GM12874 (cell line): ENCODE measurements around the gene PIK3R3.

Experiments
- TF ChIP-seq, protein P1 (sequence below): IDR thresholded peaks from 2 replicates; pipeline ENCODE4 v1.5.1; 2011; ENCODE audit warnings: low read depth, mild to moderate bottlenecking, control low read depth, low read length, moderate library complexity; ENCODE audit not compliant: insufficient read depth

The PIK3R3 gene

DNA sequence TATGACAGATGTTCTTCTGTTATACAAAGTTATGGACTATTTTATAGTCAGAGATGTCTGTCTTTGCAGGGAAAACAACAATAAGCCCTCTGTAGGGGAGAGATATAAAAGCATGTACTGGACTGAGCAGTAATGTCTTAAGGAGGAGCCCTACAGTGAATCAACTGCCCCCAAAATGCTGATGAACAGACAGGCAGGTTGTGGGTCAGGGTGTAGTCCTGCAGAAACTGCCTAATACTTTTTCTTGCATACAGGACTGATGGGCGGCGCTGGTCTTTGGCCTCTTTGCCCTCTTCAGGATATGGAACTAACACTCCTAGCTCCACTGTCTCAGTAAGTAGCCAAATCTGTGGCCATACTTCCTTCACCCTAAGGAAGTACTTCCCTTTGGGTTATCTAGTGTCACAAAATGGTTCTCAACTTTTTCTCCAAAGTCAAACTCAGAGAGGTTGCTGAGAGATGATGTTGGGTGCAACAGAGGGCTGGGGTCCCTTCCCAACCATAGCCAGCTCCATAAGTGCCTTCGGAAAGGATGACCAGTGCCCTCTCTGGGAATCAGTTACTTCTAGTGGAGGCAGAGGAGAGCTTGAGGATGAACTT, 129.8 kb downstream of the PIK3R3 start:
- TF ChIP-seq, protein P1, sequence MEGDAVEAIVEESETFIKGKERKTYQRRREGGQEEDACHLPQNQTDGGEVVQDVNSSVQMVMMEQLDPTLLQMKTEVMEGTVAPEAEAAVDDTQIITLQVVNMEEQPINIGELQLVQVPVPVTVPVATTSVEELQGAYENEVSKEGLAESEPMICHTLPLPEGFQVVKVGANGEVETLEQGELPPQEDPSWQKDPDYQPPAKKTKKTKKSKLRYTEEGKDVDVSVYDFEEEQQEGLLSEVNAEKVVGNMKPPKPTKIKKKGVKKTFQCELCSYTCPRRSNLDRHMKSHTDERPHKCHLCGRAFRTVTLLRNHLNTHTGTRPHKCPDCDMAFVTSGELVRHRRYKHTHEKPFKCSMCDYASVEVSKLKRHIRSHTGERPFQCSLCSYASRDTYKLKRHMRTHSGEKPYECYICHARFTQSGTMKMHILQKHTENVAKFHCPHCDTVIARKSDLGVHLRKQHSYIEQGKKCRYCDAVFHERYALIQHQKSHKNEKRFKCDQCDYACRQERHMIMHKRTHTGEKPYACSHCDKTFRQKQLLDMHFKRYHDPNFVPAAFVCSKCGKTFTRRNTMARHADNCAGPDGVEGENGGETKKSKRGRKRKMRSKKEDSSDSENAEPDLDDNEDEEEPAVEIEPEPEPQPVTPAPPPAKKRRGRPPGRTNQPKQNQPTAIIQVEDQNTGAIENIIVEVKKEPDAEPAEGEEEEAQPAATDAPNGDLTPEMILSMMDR, result no peak

DNA sequence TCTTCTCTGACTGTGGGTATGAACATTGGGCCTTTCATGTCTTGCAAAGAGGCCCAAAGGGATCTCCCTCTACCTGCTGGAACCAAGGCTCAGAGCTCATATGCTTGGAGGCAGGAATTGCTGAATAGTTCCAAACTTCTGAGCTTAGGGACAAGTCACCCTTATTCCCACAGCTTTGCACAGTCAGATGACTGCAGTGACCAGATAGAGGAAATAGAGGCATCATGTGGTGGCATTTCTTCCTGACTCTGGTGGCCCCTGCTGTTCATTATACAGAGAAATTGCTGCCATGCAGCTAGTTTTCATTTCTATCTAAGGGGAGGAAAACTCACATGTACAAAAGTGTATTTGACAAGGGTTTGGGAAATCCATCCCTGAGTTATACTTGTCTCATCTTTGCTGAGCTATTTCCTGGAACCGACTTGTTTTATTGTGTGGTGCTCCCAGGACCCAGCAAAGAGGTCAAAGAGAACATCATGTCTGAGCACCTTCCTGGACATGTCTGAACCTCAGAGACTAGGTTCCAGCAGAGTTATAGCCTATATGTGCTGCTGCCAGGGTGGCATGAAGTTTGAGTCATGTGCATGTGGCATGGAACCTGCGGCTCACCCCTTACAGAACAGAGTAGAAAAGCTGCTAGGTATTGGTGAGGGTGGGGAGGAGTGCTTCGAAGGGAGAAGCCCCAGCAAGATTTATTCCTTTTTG, 131.2 kb downstream of the PIK3R3 start:
- TF ChIP-seq, protein P1, result no peak

DNA sequence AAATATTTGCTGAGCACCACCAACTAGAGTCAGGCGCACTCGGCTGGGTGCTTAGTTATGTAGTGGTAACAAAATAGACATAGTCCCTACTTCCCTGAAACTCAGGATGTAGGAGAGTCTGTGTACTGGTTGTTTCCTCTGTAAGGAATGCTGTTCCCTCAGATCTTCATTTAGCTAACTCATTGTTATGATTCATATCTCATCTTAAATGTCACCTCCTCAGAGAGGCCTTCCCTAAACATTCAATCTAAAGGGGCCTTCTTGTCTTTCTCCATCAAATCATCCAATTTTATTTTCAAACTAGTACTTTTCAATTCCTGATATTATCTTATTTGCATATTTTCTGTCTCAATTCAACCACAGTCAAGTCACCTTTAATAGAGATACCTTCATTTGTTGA, 132.9 kb downstream of the PIK3R3 start:
- TF ChIP-seq, protein P1, result no peak

DNA sequence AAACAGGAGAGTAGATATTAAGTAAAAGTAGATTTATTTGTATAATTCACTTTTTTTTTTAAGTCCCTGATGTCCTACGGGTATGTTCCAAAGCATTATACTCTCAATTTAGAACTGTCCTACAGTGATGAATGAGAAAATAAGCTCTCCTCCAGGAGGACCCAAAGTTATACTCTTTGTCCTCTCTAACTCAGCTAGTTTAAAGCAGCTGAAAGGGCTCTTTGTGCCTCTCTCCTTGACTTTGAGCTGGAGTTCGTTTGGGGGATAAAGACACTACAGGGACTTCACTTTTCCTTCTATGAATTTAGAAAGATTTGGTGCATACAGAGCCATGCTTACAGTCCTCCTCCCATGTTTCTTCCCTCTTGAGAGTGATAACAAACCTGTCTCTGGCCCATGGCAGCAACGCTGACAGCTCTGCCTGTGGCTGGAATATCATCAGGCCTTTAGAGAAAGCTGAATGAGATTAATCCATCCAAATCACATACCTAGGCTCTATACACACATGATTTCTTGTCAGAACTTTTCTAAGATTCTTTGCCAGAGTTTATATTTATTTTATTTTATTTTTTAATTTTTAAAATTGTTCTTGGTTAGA, 134.3 kb downstream of the PIK3R3 start:
- TF ChIP-seq, protein P1, result no peak

DNA sequence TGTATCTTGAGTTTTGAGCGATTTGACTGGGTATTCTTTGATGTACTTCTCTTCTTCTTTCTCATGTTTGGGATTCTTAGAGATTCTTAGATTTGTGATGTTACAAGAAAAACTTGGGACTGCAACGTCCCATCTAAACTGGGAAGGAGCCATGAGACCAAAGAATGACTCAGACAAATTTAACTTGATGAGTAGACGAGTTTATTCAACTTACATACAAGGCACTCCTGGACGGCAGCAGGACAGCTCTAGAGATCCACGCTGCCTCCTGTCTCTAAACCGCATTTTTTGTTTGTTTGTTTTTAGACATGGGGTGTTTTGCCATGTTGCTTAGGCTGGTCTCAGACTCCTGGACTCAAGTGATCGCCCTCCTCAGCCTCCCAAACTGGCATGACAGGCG, 137.1 kb downstream of the PIK3R3 start:
- TF ChIP-seq, protein P1, result no peak

DNA sequence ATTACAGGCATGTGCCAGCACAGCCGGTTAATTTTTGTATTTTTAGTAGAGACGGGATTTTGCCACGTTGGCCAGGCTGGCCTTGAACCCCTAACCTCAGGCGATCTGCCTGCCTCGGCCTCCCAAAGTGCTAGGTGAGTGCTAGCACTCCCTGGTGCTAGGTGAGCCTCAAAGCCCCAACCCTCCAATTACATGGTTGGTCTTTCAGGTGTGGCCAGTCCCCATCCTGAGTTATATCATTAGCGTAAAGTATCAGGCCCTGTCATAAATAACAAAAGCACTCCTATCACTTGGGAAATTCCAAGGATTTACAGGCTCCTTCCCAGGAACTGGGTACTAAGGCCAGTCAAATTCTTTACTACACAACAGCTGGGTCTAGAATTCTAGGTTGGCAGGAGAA, 138.0 kb downstream of the PIK3R3 start:
- TF ChIP-seq, protein P1, result no peak
